ENCODE data around the gene HLA-DOB.

The HLA-DOB gene

GRCh38 chr6:32843331-32843978 is 26.7 kb upstream of the HLA-DOB start:
- DNase-seq, result no peak

GRCh38 chr6:32842690-32843089 is 25.9 kb upstream of the HLA-DOB start:
- DNase-seq, result no peak

GRCh38 chr6:32842021-32842650 is 25.3 kb upstream of the HLA-DOB start:
- DNase-seq, result no peak

- DNase-seq, result peak; percentile 47
Observed at GRCh38 chr6:32840604-32841246, 23.9 kb upstream of the HLA-DOB start.

GRCh38 chr6:32839356-32839755 is 22.6 kb upstream of the HLA-DOB start:
- no peak for DNase-seq

- DNase-seq, result peak; percentile 98
Observed at GRCh38 chr6:32838114-32838958, 21.5 kb upstream of the HLA-DOB start, which contains the start of gene TAP2. TSS of gene TAP2 (minus strand) at chr6:32838739. CDS start at chr6:32838233, 506 bp downstream.

GRCh38 chr6:32837651-32838113 is 20.9 kb upstream of the HLA-DOB start:
- DNase-seq, result no peak

GRCh38 chr6:32836873-32837272 is 20.1 kb upstream of the HLA-DOB start:
- no peak for DNase-seq

GRCh38 chr6:32835167-32835893 is 18.5 kb upstream of the HLA-DOB start:
- DNase-seq, result no peak

GRCh38 chr6:32833664-32834063 is 16.9 kb upstream of the HLA-DOB start:
- DNase-seq, result no peak

GRCh38 chr6:32832535-32832934 is 15.7 kb upstream of the HLA-DOB start:
- no peak for DNase-seq

- DNase-seq, result no peak
Observed at GRCh38 chr6:32830936-32831335, 14.1 kb upstream of the HLA-DOB start.

GRCh38 chr6:32830017-32830416 is 13.2 kb upstream of the HLA-DOB start:
- no peak for DNase-seq

GRCh38 chr6:32829495-32829894 is 12.7 kb upstream of the HLA-DOB start:
- no peak for DNase-seq

GRCh38 chr6:32827025-32827424 is 10.2 kb upstream of the HLA-DOB start:
- no peak for DNase-seq

GRCh38 chr6:32825966-32826365 is 9.2 kb upstream of the HLA-DOB start:
- DNase-seq, result no peak

GRCh38 chr6:32819729-32820128 is 2.9 kb upstream of the HLA-DOB start:
- DNase-seq, result no peak

- DNase-seq, result no peak
Observed at GRCh38 chr6:32818867-32819266, 2.1 kb upstream of the HLA-DOB start.

- DNase-seq, result no peak
Observed at GRCh38 chr6:32815996-32816395, 806 bp downstream of the HLA-DOB start.

GRCh38 chr6:32815115-32815514 is 1.7 kb downstream of the HLA-DOB start:
- no peak for DNase-seq

- DNase-seq, result no peak
Observed at GRCh38 chr6:32814145-32814544, 2.7 kb downstream of the HLA-DOB start.

GRCh38 chr6:32809171-32809570 is 7.6 kb downstream of the HLA-DOB start:
- no peak for DNase-seq

Data from activated CD4-positive, alpha-beta T cell treated with anti-CD3 and anti-CD28 coated beads for 48 hours (primary cell).